Kidney epithelial cell (primary cell): ENCODE results near the gene SOX21. TPM values are rescaled to one million over a fixed set of nuclear protein-coding genes. Genes with fewer than 3 reads are reported as not detected.

ENCODE experiments used
- DNase-seq: peaks from one replicate; pipeline ENCODE4 v3.0.0-alpha.2; 2010; ENCODE audit warnings: low read depth
- H3K27me3 ChIP-seq: 2 replicates; pipeline ENCODE4 v1.6.0; 2011; ENCODE audit warnings: low read length; ENCODE audit not compliant: control insufficient read depth, insufficient read depth
- H3K36me3 ChIP-seq: 2 replicates; pipeline ENCODE4 v1.5.1; 2011; ENCODE audit warnings: low read length; ENCODE audit not compliant: control insufficient read depth, insufficient read depth
- H3K4me3 ChIP-seq: 2 replicates; pipeline ENCODE4 v1.5.1; 2011; ENCODE audit warnings: low read depth, mild to moderate bottlenecking, control low read depth, low read length
- total RNA-seq: library from RNA; depleted of rRNA; stranded (reverse); fragments of >200 nt; gene quantifications from 2 replicates; pipeline ENCODE4 v1.2.3, GENCODE V29; 2015
- TF ChIP-seq, protein P1 (sequence below): IDR thresholded peaks from 2 replicates; pipeline ENCODE4 v1.5.1; 2011; ENCODE audit warnings: mild to moderate bottlenecking, moderate library complexity, low read length, control low read depth, inconsistent platforms; ENCODE audit not compliant: insufficient read depth, poor library complexity, severe bottlenecking

Gene SOX21
- total RNA-seq, 1 donor from 2014 or later: not detected

DNA sequence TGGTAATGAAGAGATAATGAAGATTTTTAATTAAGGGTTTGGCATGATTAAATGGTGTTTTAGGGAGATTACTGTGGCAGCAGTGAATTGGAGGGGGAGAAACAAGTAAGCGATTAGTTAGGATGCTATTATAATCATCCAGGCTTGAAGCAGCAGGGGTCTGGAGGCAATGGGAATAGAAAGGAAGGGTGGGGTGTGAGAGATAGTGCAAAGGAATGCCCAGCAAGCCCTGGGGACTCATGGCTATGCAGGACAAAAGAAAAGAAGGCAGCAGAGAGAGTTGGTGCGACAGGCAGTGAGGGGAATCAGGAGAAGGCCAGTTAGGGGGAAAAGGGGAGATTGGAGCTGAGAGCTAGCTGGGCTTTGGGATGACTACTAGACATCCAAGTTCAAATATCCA is 34.5 kb downstream of the SOX21 start:
- Histone ChIP-seq H3K27me3 (peaks cover 12% of the 10 kb centered on the region), H3K36me3 (no peaks in the 10 kb centered on the region), H3K4me3 (no peak overlapping the region)
- TF ChIP-seq, protein P1, sequence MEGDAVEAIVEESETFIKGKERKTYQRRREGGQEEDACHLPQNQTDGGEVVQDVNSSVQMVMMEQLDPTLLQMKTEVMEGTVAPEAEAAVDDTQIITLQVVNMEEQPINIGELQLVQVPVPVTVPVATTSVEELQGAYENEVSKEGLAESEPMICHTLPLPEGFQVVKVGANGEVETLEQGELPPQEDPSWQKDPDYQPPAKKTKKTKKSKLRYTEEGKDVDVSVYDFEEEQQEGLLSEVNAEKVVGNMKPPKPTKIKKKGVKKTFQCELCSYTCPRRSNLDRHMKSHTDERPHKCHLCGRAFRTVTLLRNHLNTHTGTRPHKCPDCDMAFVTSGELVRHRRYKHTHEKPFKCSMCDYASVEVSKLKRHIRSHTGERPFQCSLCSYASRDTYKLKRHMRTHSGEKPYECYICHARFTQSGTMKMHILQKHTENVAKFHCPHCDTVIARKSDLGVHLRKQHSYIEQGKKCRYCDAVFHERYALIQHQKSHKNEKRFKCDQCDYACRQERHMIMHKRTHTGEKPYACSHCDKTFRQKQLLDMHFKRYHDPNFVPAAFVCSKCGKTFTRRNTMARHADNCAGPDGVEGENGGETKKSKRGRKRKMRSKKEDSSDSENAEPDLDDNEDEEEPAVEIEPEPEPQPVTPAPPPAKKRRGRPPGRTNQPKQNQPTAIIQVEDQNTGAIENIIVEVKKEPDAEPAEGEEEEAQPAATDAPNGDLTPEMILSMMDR: no peak
- DNase-seq: no peak

DNA sequence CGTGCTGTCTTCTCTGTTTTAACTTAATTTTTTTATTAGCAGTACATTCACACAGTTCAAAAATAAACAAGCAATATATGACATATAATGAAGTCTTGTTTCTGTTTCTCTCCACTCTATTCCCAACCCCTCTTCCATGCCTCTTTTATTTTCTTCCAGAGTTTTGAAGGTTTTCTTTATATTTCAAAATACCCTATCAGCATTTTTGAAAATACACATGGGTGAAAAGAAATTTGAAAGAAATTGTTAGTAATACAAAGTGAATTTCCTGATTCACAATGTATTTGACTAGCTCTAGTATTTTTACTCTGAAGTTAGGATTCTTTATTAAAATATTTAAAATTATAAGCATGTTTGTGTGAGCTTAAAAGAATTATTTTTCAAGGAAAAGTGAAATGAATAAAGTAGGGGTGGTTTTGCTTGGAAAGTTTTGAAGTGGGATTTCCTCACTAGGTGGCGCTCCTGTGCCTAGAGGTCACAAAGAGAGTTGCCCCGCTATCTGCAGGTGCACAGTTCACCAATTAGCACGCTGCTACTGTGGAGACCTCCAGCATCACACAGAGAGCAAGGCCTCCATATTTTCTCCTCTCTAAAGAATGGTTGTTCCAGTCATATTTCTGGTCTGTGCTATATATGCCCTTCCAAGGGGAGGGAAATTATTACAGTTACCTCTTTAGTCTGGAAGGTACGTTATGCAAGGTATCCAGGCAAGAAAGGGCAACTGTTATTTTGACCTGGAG is 37.6 kb downstream of the SOX21 start:
- no peak overlapping the region for H3K4me3 ChIP-seq
- H3K36me3 ChIP-seq: no peaks in the 10 kb centered on the region
- TF ChIP-seq, protein P1: peak; percentile 80
- peak; percentile 12 for DNase-seq
- H3K27me3 ChIP-seq: peaks cover 7% of the 10 kb centered on the region

DNA sequence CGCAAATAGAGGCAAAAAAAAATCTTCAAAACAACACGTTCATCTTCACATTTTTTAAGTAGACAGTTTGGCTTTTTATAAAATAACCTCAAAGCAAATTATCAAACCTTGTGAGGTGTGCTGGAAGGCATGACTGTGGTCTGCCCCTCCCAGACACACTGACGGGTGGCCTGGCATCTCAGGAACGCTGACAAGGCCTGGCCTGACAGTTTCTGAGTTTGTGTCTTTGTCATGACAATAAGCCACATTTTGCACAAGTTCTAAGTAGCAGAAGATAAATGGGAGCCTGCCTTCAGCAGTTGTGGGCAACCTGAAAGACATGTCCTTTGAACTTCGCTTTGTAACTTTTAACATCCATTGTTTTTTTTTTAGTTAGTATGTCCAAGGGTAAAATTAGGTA is 38.5 kb downstream of the SOX21 start:
- Histone ChIP-seq H3K36me3 (no peaks in the 10 kb centered on the region), H3K4me3 (no peak overlapping the region), H3K27me3 (peaks cover 7% of the 10 kb centered on the region)
- no peak for DNase-seq
- TF ChIP-seq, protein P1: no peak

DNA sequence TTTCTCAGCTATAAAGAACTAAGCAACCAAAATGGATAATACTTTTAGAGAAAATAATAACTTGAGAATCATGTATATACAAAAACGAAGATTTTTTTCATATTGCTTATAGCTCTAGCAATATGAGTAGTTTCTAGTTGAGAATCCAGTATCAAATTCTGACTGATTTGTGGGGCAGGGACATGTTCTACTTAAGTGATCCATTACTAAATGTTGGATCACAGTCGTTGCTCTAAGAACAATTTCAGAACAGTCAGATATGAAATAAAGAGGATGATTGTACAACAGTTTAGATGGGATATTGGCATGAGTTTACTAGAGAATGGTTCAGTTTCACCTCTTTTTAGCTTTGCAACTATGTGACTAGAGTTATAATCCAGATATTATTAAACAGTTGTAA is 39.9 kb downstream of the SOX21 start:
- H3K36me3 ChIP-seq: no peaks in the 10 kb centered on the region
- TF ChIP-seq, protein P1: no peak
- H3K4me3 ChIP-seq: no peak overlapping the region
- DNase-seq: no peak
- H3K27me3 ChIP-seq: peaks cover 5% of the 10 kb centered on the region

DNA sequence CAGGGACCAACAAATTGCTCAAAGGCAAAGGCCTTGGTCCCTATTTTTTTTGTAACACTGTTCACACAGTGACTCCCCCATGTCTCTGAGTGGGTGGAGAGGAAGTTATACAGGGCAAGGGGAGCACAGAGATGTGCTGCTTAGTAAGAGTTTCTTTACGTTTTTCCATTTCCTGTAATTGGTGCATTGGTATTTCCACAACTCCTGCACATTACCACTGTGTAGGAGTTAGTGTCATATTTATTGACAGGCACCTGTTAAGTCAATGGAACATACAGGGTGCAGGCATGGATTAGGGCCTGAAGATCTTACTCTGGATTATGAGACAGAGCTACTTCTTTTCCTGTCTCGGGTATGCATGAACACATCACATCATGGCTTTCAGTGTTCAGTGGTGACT is 45.2 kb downstream of the SOX21 start:
- Histone ChIP-seq H3K27me3 (peaks cover 22% of the 10 kb centered on the region), H3K4me3 (no peak overlapping the region), H3K36me3 (no peaks in the 10 kb centered on the region)
- TF ChIP-seq, protein P1: no peak
- no peak for DNase-seq

DNA sequence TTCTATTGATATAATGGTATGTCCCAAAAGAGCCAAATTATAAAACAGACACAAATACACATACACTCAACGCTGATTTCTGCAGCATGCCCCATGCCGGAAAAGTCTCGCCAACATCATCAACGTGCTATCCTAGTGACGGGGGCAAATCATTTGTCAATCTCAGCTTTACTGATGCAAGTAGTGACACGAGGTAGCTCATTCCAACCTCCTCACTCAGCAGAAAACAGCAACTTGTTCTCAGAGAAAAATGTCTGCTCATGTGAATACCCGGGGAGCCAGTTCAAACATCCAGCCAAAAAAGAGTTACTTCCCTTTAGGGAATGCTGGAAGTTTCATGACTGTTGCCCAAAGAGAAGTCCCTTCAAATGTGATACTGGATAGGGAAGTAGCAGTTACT is 46.3 kb downstream of the SOX21 start:
- no peak for DNase-seq
- peaks cover 31% of the 10 kb centered on the region for H3K27me3 ChIP-seq
- TF ChIP-seq, protein P1: no peak
- H3K4me3 ChIP-seq: no peak overlapping the region
- H3K36me3 ChIP-seq: no peaks in the 10 kb centered on the region
